NCI-H2107 (cell line): Measurements from ENCODE around the gene RPL29.
A peak's percentile ranks its signal among the peaks of the same experiment; 100 is the strongest.
"Not testable (repeated sequence)": the region's sequence is repeated elsewhere in the genome, so short reads cannot be mapped to it uniquely, and the experiment has no call there.

Source experiments
- DNase-seq: peaks from one replicate; lab custom pipeline; 2025; lab: John Stamatoyannopoulos, UW

The RPL29 gene

GRCh38 chr3:51995346-51996163 lies at the start of gene RPL29:
TSS of gene RPL29 (minus strand) at chr3:51995895. CDS start at chr3:51995461, 434 bp downstream.
- peak; percentile 72 for DNase-seq

DNA sequence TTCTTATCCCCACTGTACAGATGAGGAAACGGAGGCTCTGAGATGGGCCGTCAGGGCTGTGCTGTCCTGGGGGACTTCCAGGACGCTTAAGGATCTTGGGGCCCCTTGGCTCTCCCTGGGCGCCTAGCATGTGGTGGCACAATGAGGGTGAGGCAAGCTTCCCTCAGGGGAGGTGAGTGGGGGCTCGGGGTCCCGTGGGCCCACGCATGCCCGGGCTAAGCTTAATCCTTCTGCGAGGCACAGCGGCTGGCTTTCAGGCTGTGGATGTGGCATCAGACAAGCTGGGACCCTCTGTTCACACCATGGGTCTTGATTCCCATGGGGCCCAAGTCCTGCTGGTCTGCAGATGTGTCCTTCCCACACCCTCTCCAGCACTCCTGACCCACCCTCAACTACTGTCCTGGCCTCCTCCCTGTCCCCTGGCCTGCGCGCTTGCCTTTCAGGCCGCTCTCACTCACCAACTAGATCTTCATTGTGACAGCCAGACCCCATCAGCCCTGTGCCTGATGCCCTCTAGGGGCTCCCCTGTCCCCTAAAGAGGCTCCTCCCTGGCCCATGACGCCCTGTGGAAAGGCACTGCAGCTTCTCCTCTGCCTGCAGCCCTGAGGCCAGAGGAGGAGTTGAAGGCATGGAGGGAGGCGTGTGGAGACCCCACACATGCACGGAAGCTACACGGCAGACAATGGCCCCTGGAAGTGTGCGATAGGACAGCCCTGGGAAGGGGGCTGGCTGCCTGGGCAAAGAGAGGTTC lies 49.3 kb upstream of the RPL29 start:
- no peak for DNase-seq

GRCh38 chr3:52043750-52044149 lies 48.1 kb upstream of the RPL29 start:
- DNase-seq, result no peak

- DNase-seq, result not testable (repeated sequence)
Observed at GRCh38 chr3:52043039-52043438, 47.3 kb upstream of the RPL29 start.

- no peak for DNase-seq
Observed at GRCh38 chr3:52041118-52041731, 45.5 kb upstream of the RPL29 start.

GRCh38 chr3:52040600-52040999 lies 44.9 kb upstream of the RPL29 start:
- DNase-seq, result no peak

DNA sequence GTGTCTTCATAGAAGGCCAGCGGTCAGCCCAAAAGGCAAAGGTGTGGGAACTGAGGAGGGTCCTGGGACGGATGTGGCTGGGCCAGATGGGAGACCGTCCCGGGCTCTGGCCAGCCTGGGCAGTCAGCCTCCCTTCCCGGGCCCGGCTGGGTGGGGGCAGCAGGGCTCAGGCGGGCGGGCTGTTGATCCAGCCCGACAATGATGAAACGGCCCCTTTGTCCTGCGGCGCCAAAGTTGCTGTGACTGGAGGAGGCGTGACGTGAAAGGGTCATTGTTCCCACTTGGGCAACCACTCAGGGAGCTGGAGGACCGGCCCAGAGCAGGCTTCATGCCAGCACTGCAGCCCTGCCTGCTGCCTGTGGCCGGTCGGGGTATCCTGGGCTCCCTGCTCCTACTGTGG lies 44.2 kb upstream of the RPL29 start:
- DNase-seq, result no peak

GRCh38 chr3:52039426-52039825 lies 43.7 kb upstream of the RPL29 start:
- no peak for DNase-seq

GRCh38 chr3:52038227-52038626 lies 42.5 kb upstream of the RPL29 start:
- DNase-seq, result no peak

DNA sequence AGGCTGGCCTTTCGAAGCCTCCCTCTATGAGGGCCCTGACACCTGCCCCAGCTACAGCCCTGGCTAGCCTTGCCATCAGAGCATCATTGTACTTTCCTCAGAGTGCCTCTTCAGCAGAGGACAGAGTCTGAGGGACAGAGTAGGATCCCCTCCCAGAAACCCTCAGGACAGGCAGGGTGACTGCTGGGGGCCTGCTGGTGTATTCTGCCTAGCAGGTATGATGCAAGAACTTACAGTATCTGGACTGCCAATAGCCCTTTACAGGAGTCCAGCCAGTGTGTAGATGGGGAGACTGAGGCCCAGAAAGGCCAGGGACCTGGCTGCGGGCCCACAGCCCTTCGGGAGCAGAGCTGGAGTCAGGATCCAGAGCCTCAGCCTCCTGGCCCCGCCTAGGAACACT lies 41.6 kb upstream of the RPL29 start:
- no peak for DNase-seq

DNA sequence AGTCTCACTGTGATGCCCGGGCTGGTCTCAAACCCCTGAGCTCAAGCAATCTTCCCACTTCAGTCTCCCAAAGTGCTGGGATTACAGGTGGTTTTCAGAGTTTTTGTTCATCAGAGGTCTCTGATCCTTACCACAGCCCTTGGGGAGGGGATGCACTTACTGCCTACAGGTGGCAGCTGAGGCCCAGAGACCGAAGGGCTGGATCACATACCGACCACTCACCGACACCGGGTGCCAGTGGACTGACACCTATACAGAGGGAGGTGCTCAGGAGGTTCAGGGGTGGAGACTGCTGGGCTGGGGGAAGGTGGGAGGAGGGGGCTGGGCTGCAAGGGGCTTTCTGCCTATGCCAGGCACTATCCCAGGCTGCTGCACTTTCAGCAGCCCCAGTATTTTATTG lies 41.1 kb upstream of the RPL29 start:
- no peak for DNase-seq

DNA sequence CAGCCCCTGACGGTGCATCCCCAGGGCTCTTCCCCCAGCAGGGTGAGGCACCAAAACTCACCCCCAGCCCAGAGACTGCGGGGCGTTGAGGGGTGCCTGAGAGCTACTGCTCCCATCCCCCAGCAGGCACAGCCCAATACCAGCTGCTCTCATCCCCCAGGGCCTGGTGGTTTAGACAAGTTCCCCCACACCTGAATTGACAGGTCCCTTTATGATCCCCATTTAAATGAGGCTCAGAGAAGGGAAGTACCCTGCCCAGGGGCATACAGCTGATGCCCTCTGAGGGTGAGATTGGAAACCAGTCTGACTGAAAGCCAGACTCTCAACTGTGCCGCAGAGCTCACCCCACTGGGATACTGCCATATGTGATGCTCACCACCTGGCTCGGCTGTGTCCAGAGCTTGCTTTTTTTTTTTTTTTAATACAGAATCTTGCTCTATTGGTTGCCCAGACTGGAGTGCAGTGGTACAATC lies 40.6 kb upstream of the RPL29 start:
- no peak for DNase-seq

GRCh38 chr3:52034651-52035050 lies 39.0 kb upstream of the RPL29 start:
- DNase-seq, result no peak

DNA sequence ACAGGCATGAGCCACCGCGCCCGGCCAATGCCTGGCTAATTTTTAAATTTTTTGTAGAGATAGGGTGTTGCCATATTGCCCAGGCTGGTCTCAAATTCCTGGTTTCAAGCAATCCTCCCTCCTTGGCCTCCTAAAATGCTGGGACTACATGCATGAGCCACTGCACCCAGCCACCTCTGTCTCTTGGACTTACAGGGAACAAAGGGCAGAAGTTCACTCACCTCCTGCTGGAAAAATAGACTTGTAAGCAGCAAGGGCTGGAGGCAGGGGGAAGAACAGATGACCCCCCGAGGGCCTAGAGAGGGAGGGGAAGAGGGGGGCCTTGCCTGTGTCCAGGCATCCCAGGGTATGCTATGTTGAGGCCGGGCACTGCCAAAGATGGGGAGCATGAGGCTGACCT lies 38.5 kb upstream of the RPL29 start:
- no peak for DNase-seq

- not testable (repeated sequence) for DNase-seq
Observed at GRCh38 chr3:52033748-52034147, 38.1 kb upstream of the RPL29 start.

DNA sequence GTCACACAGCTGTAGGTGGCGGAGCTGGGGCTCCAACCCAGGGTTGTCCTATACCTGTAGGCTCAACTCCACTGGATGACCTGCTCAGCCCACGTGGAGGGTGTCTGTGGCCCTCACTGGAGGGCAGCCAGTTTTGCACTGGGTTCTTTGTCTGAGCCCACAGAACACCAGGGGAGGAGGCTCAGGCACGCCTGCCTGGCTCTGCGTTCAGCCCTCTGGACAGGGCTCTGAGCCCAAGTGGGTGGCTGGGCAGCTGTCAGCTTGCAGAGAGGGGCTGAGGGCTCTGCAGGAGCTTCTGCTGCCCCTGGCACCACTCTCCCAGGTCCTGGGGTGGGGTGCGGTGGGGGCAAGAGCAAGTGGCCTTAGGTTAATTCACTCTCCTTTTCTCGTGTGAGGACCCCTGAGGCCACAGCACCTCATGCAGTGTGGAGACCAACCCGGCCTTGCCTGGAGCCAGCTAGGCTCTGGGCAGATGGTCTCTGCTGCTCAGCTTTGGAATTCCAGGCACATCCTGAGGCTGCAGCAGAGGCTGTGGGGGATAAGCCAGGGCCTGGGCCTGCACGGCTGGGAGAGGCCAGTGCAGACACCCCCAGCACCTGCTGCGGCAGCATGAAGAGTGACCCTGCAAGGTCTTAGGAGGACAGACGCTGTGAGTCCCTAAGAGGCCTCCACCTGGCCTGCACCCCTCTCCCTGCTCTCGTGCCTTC lies 37.2 kb upstream of the RPL29 start:
- no peak for DNase-seq

GRCh38 chr3:52031896-52032295 lies 36.2 kb upstream of the RPL29 start:
- DNase-seq, result no peak

DNA sequence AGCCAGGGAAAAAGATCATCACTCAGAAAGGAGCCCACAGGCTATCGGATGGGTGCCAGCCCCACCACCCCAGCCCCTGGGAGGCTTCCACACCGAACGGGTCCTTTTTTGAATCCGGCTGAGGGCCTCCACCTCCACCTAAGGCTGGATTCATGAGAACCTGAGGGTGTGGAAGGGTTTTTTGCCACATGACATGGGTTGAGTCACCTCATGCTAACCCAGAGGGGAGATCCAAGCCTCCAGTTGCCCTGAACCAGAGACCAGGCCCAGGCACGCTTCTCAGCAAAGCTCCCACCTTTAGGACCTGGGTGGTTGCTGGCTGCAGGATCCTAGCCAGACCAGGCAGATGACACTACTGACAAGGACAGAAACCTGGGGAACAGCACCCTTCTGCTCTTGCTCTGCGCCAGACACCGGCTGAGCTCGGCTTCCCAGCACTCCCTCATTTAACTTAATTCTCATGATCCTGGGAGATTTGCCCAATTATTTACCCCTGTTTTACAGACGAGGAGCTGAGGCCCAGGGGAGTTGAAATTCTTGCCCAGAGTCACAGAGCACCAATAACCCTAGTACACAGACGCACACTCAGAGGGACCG lies 35.1 kb upstream of the RPL29 start:
- DNase-seq, result no peak

DNA sequence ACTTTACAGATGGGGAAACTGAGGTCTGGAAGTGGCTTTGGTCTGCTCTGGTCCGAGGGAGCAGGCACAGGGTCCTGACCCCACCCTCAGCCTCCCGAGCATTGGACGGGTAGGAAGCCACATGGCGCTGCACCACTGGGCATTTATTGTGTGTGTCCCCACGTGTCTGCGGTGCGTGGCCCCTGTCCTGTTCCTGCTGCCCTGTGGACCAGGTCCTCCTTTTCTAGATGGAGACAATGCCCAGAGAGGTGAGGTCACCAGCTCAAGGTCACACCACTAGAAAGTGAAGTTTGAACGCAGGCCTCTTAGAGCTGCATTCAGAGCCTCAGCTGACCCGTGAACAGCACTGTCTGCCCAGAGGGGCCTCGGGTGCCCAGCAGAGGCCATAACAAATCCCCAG lies 33.8 kb upstream of the RPL29 start:
- DNase-seq, result no peak

GRCh38 chr3:52029053-52029452 lies 33.4 kb upstream of the RPL29 start:
- no peak for DNase-seq

GRCh38 chr3:52028572-52028971 lies 32.9 kb upstream of the RPL29 start:
- no peak for DNase-seq

DNA sequence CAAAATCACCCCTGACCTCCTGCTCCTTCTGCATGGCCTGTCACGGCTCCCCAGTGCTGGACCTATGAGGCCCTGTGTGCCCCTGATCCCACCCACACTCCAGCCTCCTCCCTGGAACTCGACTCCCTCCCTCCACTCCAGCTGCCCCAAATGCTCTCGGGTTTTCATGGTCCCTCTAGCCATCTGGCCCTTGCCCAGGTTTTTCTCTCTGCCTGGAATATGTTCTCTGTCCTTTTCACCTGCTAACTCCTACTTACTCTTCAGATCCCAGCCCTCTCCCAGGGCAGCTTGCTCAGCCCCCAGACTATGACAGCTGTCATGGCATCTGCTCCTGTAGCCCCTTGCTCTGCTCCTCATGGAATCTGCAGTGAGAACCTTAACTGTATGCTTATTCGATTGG lies 30.3 kb upstream of the RPL29 start:
- no peak for DNase-seq
